ENCODE results near the gene TTF1. TPM values are rescaled to one million over a fixed set of nuclear protein-coding genes. Genes with fewer than 3 reads are reported as not detected.

TTF1 gene, protein sequence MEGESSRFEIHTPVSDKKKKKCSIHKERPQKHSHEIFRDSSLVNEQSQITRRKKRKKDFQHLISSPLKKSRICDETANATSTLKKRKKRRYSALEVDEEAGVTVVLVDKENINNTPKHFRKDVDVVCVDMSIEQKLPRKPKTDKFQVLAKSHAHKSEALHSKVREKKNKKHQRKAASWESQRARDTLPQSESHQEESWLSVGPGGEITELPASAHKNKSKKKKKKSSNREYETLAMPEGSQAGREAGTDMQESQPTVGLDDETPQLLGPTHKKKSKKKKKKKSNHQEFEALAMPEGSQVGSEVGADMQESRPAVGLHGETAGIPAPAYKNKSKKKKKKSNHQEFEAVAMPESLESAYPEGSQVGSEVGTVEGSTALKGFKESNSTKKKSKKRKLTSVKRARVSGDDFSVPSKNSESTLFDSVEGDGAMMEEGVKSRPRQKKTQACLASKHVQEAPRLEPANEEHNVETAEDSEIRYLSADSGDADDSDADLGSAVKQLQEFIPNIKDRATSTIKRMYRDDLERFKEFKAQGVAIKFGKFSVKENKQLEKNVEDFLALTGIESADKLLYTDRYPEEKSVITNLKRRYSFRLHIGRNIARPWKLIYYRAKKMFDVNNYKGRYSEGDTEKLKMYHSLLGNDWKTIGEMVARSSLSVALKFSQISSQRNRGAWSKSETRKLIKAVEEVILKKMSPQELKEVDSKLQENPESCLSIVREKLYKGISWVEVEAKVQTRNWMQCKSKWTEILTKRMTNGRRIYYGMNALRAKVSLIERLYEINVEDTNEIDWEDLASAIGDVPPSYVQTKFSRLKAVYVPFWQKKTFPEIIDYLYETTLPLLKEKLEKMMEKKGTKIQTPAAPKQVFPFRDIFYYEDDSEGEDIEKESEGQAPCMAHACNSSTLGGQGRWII
- 10 to 100 TPM; 14.5 to 19.7 (median 16.1) TPM for total RNA-seq

DNA sequence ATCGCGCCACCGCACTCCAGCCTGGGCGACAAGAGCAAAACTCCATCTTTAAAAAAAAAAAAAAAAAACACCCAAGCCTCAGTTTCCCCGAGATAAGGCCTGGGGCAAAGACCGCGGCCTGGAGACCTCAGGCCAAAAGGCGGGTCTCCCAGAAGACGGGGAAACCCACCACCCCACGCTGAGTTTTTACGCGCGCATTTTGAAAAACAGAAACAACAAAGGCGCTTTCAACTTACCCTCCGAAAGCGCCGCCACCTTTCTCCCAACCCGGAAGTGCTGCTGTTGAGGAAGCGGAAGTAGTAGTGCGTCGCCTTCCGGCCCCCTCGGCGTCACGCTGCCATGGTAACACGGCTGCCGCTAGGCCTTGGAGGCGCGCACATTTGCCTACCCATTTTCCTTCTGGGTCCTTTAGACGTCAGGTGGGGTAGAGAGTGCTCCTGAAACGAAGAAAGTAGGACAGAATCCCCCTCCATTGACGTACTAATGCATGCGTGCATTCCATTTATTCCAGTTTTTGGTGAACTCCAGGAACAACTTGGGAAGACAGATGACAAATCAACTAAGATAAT is at the start of gene TTF1:
TSS of gene TTF1 (minus strand) at position 287 of the 569 bp plus-strand sequence. CDS start 4,019 bp downstream, outside the sequence.
- 0 to 1% methylated on average over 1 to 17 of the region's 33 CpGs for WGBS, 2 donors (ENCODE audit: low coverage in 1 of 2)
- no peaks in the 10 kb centered on the region for H3K9me3 ChIP-seq
- peaks cover 0 to 52% (median 20%) of the 10 kb centered on the region in 3 donors for H3K4me1 ChIP-seq
- peak within 1 kb of the TSS; percentile 76 to 81 for H3K4me3 ChIP-seq
- H3K27ac ChIP-seq = peak within 1 kb of the TSS in 3 of 4 donors; percentile 7 to 70 (median 41)
- no peak for TF ChIP-seq EP300 (IDR thresholded peaks at IDR 0.05)
- TF ChIP-seq POLR2A (IDR thresholded peaks at IDR 0.05) = peak in 1 of 2 donors; percentile 13
- peak; percentile 61 for TF ChIP-seq POLR2AphosphoS5 (IDR thresholded peaks at IDR 0.05)
- peak; percentile 90 for ATAC-seq
- H3K27me3 ChIP-seq = peaks cover 26% of the 10 kb centered on the region
- H3K36me3 ChIP-seq = peaks cover 0 to 22% of the 10 kb centered on the region in 2 donors

DNA sequence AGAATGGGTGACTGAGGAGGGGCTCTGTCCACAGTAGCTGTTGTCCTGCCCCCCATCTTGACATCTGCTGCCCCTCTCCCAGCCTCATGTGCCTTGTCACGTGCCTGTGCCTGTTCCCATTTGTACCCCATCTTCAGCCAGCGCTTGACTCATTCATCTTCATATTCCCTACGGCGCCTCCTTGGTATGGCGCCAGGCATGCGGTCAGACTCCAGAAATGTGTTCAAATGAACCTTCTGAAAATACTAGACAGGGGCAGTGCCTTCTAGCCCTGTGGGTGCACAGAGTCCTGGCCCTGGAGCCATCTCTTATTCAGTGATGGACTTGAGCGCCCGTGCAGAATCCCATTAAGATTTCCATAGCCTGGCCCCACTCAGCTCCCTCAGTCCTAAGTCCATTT is 49.6 kb upstream of the TTF1 start:
- H3K27me3 ChIP-seq = peaks cover 60% of the 10 kb centered on the region
- WGBS, 2 donors (ENCODE audit: low coverage in 1 of 2) = 61 to 64% methylated on average over 4 to 8 of the region's 8 CpGs
- TF ChIP-seq EP300 (IDR thresholded peaks at IDR 0.05) (no peak), POLR2A (IDR thresholded peaks at IDR 0.05) (no peak), POLR2AphosphoS5 (IDR thresholded peaks at IDR 0.05) (no peak)
- TF ChIP-seq, protein P1, sequence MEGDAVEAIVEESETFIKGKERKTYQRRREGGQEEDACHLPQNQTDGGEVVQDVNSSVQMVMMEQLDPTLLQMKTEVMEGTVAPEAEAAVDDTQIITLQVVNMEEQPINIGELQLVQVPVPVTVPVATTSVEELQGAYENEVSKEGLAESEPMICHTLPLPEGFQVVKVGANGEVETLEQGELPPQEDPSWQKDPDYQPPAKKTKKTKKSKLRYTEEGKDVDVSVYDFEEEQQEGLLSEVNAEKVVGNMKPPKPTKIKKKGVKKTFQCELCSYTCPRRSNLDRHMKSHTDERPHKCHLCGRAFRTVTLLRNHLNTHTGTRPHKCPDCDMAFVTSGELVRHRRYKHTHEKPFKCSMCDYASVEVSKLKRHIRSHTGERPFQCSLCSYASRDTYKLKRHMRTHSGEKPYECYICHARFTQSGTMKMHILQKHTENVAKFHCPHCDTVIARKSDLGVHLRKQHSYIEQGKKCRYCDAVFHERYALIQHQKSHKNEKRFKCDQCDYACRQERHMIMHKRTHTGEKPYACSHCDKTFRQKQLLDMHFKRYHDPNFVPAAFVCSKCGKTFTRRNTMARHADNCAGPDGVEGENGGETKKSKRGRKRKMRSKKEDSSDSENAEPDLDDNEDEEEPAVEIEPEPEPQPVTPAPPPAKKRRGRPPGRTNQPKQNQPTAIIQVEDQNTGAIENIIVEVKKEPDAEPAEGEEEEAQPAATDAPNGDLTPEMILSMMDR (IDR thresholded peaks at IDR 0.05) = no peak
- no peaks in the 10 kb centered on the region for H3K9me3 ChIP-seq
- no peak overlapping the region for H3K27ac ChIP-seq
- no peak for ATAC-seq
- H3K36me3 ChIP-seq = no peaks in the 10 kb centered on the region
- no peak overlapping the region for H3K4me3 ChIP-seq
- no peaks in the 10 kb centered on the region for H3K4me1 ChIP-seq

DNA sequence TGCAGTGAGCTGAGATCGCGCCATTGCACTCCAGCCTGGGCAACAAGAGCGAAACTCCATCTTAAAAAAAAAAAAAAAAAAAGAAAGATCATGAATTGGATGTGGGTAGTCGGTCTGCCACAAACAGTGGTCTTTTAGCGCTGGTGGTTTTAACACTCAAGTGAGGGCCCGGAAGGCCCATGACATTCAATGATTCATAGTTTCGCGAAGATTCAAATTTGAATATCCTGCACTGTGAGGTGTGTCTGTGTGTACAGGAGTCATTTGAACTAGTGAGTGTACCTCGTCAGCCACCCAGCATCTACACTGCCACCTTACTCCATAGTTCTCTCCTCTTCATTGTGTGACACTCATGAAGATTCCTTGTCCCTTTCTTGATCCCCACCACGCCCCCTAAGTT is 44.6 kb upstream of the TTF1 start:
- WGBS, 2 donors (ENCODE audit: low coverage in 1 of 2) = 77 to 96% methylated on average over 6 to 7 of the region's 10 CpGs
- no peak for ATAC-seq
- Histone ChIP-seq H3K4me1 (no peaks in the 10 kb centered on the region), H3K4me3 (no peak overlapping the region), H3K27me3 (peaks cover 46% of the 10 kb centered on the region), H3K27ac (no peak overlapping the region), H3K9me3 (no peaks in the 10 kb centered on the region), H3K36me3 (no peaks in the 10 kb centered on the region)
- TF ChIP-seq, protein P1 (IDR thresholded peaks at IDR 0.05) = no peak
- TF ChIP-seq EP300 (IDR thresholded peaks at IDR 0.05) = no peak
- no peak for TF ChIP-seq POLR2A (IDR thresholded peaks at IDR 0.05)
- TF ChIP-seq POLR2AphosphoS5 (IDR thresholded peaks at IDR 0.05) = no peak

DNA sequence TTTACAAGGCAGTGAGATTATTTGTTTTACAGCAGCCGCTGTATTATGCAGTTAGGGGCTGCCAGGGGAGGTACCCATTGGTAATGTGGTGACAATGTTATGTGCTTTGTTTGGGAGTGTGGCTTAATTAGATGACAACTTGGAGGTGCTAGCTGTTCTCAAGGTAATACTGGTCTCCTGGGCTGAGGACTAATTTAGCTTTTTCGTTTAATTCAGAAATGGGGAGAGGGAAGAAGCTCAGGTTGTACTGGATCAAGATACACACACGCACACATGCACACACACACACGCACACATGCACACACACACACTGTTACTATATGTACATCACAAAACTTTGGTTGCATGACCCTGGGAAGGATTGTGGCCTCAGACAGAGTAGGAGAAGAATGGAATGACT is 41.3 kb upstream of the TTF1 start:
- TF ChIP-seq, protein P1 (IDR thresholded peaks at IDR 0.05) = no peak
- TF ChIP-seq POLR2AphosphoS5 (IDR thresholded peaks at IDR 0.05) = no peak
- no peak for TF ChIP-seq POLR2A (IDR thresholded peaks at IDR 0.05)
- no peak for TF ChIP-seq EP300 (IDR thresholded peaks at IDR 0.05)
- no peaks in the 10 kb centered on the region for H3K36me3 ChIP-seq
- peaks cover 68% of the 10 kb centered on the region for H3K27me3 ChIP-seq
- H3K9me3 ChIP-seq = no peaks in the 10 kb centered on the region
- no peak overlapping the region for H3K27ac ChIP-seq
- no peak overlapping the region for H3K4me3 ChIP-seq
- ATAC-seq = no peak
- 72 to 90% methylated on average over 4 of the region's 4 CpGs for whole genome bisulfite sequencing, 2 donors (ENCODE audit: low coverage in 1 of 2)
- no peaks in the 10 kb centered on the region for H3K4me1 ChIP-seq

DNA sequence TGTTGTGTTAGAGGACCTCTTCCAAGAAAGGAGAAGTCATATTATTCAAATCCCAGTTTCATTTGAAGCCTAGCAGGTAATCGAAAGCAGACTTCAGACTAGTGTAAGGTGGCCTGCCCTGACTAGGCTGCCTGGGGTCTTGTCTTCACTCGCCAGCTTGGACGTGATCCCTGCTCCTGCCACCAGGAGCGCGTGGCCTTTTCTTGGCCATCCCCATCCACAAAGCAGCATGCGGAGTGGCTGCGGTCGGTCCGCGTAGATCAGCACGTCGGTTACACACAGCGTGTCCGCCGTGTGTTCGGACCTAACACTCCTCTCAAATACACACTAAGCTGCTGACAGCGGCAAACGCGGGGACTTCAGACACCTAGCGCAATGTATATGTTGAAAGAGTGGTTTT is 40.7 kb upstream of the TTF1 start:
- 83 to 88% methylated on average over 4 to 5 of the region's 20 CpGs for WGBS, 2 donors (ENCODE audit: low coverage in 1 of 2)
- H3K9me3 ChIP-seq = no peaks in the 10 kb centered on the region
- no peak overlapping the region for H3K4me3 ChIP-seq
- peaks cover 68% of the 10 kb centered on the region for H3K27me3 ChIP-seq
- no peaks in the 10 kb centered on the region for H3K36me3 ChIP-seq
- no peak overlapping the region for H3K27ac ChIP-seq
- no peak for TF ChIP-seq EP300 (IDR thresholded peaks at IDR 0.05)
- no peaks in the 10 kb centered on the region for H3K4me1 ChIP-seq
- ATAC-seq = no peak

Measured in gastroesophageal sphincter (tissue), 4 donors.